GM18909 (cell line): Measurements from ENCODE around the gene SF3B6.

ENCODE experiments used
- ATAC-seq: cut with Tn5 transposase; IDR thresholded peaks from one replicate; pipeline ENCODE4 v1.9.1; 2021; ENCODE audit warnings: mild to moderate bottlenecking; ENCODE audit not compliant: unreplicated experiment, poor library complexity

Gene SF3B6

DNA sequence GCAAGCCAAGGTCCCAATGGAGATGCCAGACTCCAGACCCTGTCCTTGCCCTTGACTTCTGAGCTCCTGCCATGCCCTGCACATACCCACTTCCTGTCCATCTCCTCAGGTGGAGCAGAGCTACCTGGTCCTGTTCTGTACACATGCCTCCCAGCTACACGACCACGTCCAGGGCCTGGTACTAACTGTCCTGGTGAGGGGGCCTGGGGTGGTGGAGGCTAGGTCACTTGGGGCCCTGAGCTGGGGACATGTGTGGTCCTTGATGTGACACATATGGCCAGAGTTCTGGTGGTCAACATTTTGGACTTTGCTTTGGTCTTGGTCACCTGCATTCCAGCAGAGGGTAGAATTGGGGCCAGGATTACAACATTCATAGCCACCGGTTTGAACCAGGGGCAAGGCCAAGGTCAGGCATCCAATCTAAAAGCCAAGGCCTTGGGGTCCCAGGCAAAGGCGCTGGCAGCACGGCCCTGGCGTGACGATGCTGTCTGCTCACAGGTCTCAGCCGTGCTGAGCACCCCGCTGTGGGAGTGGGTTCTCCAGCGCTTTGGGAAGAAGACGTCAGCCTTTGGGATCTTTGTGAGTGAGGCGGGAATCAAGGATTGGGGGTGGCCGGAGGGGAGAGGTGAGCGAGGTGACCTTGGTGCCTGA, 53.7 kb downstream of the SF3B6 start:
- ATAC-seq: no peak

- no peak for ATAC-seq
These were observed 54.8 kb downstream of the SF3B6 start for GRCh38 chr2:24021122-24021998.

DNA sequence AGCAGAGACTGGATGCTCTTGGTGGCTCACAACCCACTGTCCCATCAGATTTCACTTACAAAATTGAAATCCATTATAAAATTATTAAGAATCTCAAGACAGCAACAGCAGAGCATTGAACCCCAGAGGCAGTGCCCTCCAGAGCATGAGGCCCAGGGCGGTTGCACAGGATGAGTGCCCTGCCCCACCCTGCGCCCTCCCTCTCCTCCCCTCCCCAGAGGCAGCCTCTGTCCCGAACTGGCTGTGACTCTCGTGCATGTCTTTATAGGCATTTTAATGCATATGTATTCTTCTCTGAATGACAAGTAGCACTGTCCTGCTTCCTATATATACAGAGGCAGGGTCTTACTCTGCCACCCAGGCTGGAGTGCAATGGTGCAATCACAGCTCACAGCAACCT, 55.9 kb downstream of the SF3B6 start:
- ATAC-seq: no peak

GRCh38 chr2:24019729-24020128, 56.4 kb downstream of the SF3B6 start:
- no peak for ATAC-seq

- no peak for ATAC-seq
These were observed 57.9 kb downstream of the SF3B6 start for GRCh38 chr2:24018241-24018640.

DNA sequence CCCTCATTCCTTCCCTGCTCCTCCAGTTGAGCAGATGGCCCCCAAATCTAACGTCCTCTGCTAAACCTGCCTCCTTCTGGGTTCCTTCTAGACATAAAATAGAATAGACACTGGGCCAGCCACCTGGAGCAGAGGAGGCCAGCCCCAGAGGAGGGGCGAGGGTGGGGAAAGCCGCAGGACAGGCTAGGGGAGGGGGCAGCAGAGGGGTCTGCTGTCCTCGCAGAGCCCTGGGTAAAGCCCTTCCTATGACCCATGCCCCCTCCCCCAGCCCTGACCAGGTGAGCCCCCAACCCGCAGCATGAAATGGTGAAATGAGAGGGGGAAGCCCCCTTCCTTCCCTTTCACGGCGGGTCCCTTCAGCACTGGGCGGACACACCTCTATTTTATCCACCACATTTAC, 58.4 kb downstream of the SF3B6 start:
- ATAC-seq: no peak
